HUES64 (cell line): ENCODE measurements around the gene PTCD1. TPM values are rescaled to one million over a fixed set of nuclear protein-coding genes. Genes with fewer than 3 reads are reported as not detected.

Experiments
- H3K27ac ChIP-seq: 2 replicates; pipeline ENCODE4 v1.7.0; 2013; ENCODE audit warnings: low read depth, low read length, inconsistent platforms
- H3K27me3 ChIP-seq: 2 replicates; pipeline ENCODE4 v1.6.1; 2013; ENCODE audit warnings: mild to moderate bottlenecking, low read length; ENCODE audit not compliant: insufficient read depth
- H3K36me3 ChIP-seq: 2 replicates; pipeline ENCODE4 v1.6.1; 2013; ENCODE audit warnings: mild to moderate bottlenecking, low read length; ENCODE audit not compliant: insufficient read depth
- H3K4me1 ChIP-seq: 2 replicates; pipeline ENCODE4 v1.6.1; 2013; ENCODE audit warnings: mild to moderate bottlenecking, low read length, moderate library complexity; ENCODE audit not compliant: insufficient read depth
- H3K4me3 ChIP-seq: 2 replicates; pipeline ENCODE4 v1.5.1; 2013; ENCODE audit warnings: mild to moderate bottlenecking, low read length, moderate library complexity
- H3K9ac ChIP-seq: 2 replicates; pipeline ENCODE4 v1.6.1; 2013; ENCODE audit warnings: mild to moderate bottlenecking, low read depth, low read length
- H3K9me3 ChIP-seq: 2 replicates; pipeline ENCODE4 v1.6.1; 2013; ENCODE audit warnings: low read depth, low read length; ENCODE audit not compliant: insufficient read depth
- WGBS: fragments of 150-250, 120-280 bp; methylation state at CpG from one replicate; pipeline ENCODE4 v1.1.7; 2013; ENCODE audit warnings: missing lambda C conversion rate; 5-methylcytosine and 5-hydroxymethylcytosine counted together
- polyA plus RNA-seq, 2 experiments: library from polyadenylated mRNA; stranded (reverse); fragments of 50-300 nt; gene quantifications; one replicate each; pipeline ENCODE4 v1.2.3, GENCODE V29; 2013

The PTCD1 gene
- polyA plus RNA-seq (2013, experiment 1 of 2) = 4.4 TPM
- polyA plus RNA-seq (2013, experiment 2 of 2) = 5.2 TPM

DNA sequence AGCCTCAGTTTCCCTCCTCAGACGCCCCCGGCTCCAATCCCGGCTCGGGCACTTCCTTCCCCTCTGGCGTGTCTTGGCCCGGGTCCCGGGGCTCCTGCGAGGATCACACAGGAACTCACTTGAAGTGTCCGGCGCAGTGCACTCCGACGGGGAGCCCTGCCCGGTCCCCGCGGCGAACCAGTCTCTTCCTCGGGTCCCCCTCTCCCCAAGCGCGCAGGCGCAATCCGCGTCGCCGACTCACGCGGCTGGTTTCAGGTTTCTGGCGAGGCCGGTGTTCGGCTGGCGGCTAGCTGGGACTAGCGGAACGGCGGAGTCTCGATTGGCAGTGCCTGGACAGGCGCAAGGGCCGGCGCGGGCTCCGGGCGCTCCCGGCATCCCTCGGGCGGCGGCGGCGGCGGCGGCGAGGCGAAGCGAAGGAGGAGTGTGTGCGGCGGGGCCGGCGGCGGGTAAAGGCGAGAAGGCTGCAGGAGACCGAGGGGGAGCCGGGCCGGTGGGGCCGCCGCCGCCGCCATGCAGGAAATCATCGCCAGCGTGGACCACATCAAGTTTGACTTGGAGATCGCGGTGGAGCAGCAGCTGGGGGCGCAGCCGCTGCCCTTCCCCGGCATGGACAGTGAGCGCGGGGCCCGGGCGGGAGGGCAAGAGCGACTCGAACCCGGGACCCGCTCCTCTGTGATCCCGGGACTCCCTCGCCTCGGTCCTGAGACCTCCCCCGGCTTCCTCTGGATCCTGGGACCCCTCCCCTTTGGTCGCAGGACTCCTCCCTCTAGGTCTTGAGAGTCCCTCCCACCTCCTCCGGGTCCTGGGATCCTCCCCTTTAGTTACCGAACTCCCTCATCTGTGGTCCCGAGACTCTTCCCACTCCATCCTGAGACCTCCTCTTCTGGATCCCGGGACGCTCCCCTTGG lies at the start of gene PTCD1, which contains the start of gene CPSF4:
Gene PTCD1 (minus strand): TSS at position 226 of the 908 bp plus-strand sequence. CDS start 3,556 bp downstream, outside the sequence.
Gene CPSF4 (plus strand): TSS at position 371 of the 908 bp plus-strand sequence. CDS start 140 bp downstream, at position 511.
- no peaks in the 10 kb centered on the region for H3K9me3 ChIP-seq
- under 1% methylated on average over 89 of the region's 89 CpGs for WGBS
- peak within 1 kb of the TSS; percentile 75 for H3K4me3 ChIP-seq
- peak within 1 kb of the TSS; percentile 93 for H3K9ac ChIP-seq
- H3K4me1 ChIP-seq = peaks cover 5% of the 10 kb centered on the region; the same call in 1 of the 2 replicates
- peaks cover 47% of the 10 kb centered on the region for H3K36me3 ChIP-seq
- peak within 1 kb of the TSS; percentile 96 for H3K27ac ChIP-seq
- no peaks in the 10 kb centered on the region for H3K27me3 ChIP-seq

GRCh38 chr7:99485094-99485493 lies 46.5 kb upstream of the PTCD1 start:
- WGBS = 93% methylated on average over 5 of the region's 5 CpGs
- H3K4me3 ChIP-seq = no peak overlapping the region
- no peaks in the 10 kb centered on the region for H3K4me1 ChIP-seq
- no peaks in the 10 kb centered on the region for H3K9me3 ChIP-seq
- no peak overlapping the region for H3K27ac ChIP-seq
- no peaks in the 10 kb centered on the region for H3K27me3 ChIP-seq
- no peak overlapping the region for H3K9ac ChIP-seq
- H3K36me3 ChIP-seq = peaks cover 30% of the 10 kb centered on the region

- Histone ChIP-seq H3K4me3 (no peak overlapping the region), H3K36me3 (peaks cover 58% of the 10 kb centered on the region), H3K27ac (no peak overlapping the region), H3K9me3 (no peaks in the 10 kb centered on the region), H3K4me1 (no peaks in the 10 kb centered on the region), H3K27me3 (no peaks in the 10 kb centered on the region), H3K9ac (no peak overlapping the region)
- 93% methylated on average over 14 of the region's 15 CpGs for WGBS
Observed at GRCh38 chr7:99478464-99479440, 40.2 kb upstream of the PTCD1 start.

DNA sequence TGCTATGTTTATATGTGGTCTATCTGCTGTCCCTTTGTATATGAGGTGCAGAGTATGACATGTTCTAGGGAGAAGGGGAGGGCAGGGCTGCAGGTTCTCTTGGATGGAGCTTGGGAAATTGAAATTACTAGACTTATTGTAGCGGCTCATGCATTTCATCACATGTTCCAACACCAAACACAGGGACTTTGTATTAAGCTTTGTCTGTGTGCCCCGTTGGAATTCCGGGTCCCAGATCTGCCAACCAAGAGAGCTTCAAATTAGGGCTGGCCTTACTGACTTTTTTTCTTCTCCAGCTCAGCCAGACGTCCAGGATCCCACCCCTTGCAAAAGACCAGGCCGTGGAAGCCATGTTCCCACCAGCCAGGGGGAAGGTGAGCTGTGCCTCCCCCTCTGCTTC lies 37.5 kb upstream of the PTCD1 start:
- Histone ChIP-seq H3K4me3 (no peak overlapping the region), H3K9ac (no peak overlapping the region), H3K9me3 (no peaks in the 10 kb centered on the region), H3K4me1 (no peaks in the 10 kb centered on the region), H3K27me3 (no peaks in the 10 kb centered on the region), H3K27ac (no peak overlapping the region), H3K36me3 (peaks cover 43% of the 10 kb centered on the region)
- WGBS = 88% methylated on average over 5 of the region's 5 CpGs

DNA sequence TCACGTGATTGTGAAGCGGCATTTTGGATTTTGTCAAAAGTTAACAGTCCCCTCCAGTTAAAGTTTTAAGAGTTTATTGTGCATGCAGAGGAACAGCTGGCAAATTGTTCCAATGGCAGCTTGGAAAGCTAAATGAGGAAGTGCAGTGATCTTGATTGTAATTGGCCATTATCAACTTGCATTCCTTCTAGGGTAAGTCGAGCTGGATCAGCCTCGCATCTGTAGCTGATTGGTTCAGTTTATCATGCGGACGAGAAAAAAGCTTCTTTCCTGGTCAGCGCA lies 34.7 kb upstream of the PTCD1 start:
- Histone ChIP-seq H3K4me1 (no peaks in the 10 kb centered on the region), H3K4me3 (peak overlapping the region; percentile 97), H3K27me3 (no peaks in the 10 kb centered on the region), H3K36me3 (peaks cover 17% of the 10 kb centered on the region), H3K27ac (peak overlapping the region; percentile 59; the same call in 1 of the 2 replicates), H3K9me3 (no peaks in the 10 kb centered on the region), H3K9ac (peak overlapping the region; percentile 85)
- 9% methylated on average over 7 of the region's 7 CpGs for WGBS

DNA sequence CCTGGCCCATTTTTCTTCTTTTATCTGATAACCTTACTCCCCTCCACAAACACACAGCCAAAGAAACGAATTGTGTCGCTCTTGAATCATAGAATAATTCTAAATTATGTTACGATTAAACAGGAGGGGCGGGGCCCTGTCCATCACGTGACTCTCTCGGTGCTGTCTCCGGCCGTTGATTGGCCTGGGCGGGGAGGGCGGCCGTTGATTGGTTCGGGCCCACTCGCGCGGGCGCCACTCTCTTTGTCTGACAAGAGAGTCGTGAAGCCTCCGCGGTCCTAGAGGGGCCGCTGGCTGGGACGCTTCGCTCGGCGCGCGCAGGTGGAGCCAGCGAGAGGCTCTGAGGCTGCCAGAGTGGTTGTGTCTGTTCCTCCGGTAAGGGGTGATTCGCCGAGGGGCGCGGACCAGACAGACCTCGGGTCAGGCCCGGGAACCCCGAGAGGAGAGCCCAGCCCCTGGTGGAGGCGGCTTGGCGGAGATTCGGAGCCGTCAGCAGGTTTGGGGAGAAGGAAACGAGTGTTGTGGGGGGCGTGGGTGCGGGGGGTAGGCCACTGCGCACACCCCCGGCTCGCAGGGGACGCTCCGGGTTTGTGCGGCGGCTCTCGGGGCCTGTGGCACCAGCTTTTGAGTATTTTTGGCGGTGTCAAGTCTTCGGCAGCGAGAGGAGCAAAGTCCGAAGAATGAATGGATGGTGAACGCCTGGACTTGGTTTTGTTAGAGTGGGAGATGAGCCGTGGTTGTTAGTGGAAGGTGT lies 34.1 kb upstream of the PTCD1 start, which contains the start of gene ZNF789:
Gene ZNF789 (plus strand): TSS at position 330 of the 754 bp plus-strand sequence. CDS start 3,567 bp downstream, outside the sequence.
- no peaks in the 10 kb centered on the region for H3K9me3 ChIP-seq
- peak within 1 kb of the TSS; percentile 97 for H3K4me3 ChIP-seq
- peak within 1 kb of the TSS; percentile 85 for H3K9ac ChIP-seq
- H3K36me3 ChIP-seq = peaks cover 12% of the 10 kb centered on the region
- no peaks in the 10 kb centered on the region for H3K27me3 ChIP-seq
- H3K4me1 ChIP-seq = no peaks in the 10 kb centered on the region
- 1% methylated on average over 56 of the region's 56 CpGs for WGBS
- H3K27ac ChIP-seq = peak within 1 kb of the TSS; percentile 88

DNA sequence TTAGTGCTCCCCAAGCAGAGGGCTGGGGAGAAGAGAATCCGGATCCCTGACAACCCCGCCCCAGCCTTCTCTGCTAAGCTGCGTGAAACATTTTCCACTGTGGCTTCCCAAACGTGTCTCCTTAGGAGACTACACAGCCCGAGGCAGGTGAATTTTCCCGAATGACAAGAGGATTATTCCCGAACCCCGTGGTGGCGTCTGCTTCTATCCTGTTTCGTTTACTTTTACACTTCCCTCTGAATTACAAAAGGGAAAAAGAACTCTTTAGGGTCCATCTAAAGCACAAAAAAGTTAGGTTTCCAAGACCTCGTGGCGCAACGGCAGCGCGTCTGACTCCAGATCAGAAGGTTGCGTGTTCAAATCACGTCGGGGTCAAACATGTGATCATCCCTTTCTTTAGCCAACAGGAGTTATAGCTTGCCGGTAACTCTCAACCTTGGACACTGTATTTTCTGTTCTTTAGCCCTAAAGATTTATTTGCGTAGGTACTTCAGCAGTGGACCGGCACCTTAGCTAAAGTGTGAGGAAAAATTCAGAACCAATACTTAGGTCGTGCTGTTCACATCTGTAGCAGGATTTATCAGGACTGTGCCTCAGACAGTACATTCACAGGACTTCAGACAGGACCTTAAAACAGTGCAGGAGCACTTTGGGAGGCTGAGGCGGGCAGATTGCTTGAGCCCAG lies 30.9 kb upstream of the PTCD1 start:
- H3K4me1 ChIP-seq = no peaks in the 10 kb centered on the region
- WGBS = 41% methylated on average over 23 of the region's 23 CpGs
- H3K9ac ChIP-seq = peak overlapping the region; percentile 43; the same call in 1 of the 2 replicates
- H3K4me3 ChIP-seq = peak overlapping the region; percentile 50
- no peaks in the 10 kb centered on the region for H3K9me3 ChIP-seq
- no peaks in the 10 kb centered on the region for H3K27me3 ChIP-seq
- no peak overlapping the region; the same call in 1 of the 2 replicates for H3K27ac ChIP-seq
- 0 out of 2 replicates have a peak, but pooled peaks cover 1% of the 10 kb centered on the region for H3K36me3 ChIP-seq

GRCh38 chr7:99468336-99468918 lies 29.8 kb upstream of the PTCD1 start:
- H3K27me3 ChIP-seq = no peaks in the 10 kb centered on the region
- no peaks in the 10 kb centered on the region for H3K9me3 ChIP-seq
- no peak overlapping the region for H3K9ac ChIP-seq
- H3K27ac ChIP-seq = no peak overlapping the region
- H3K4me1 ChIP-seq = no peaks in the 10 kb centered on the region
- H3K36me3 ChIP-seq = peaks cover 9% of the 10 kb centered on the region
- 92% methylated on average over 29 of the region's 29 CpGs for WGBS
- no peak overlapping the region for H3K4me3 ChIP-seq

DNA sequence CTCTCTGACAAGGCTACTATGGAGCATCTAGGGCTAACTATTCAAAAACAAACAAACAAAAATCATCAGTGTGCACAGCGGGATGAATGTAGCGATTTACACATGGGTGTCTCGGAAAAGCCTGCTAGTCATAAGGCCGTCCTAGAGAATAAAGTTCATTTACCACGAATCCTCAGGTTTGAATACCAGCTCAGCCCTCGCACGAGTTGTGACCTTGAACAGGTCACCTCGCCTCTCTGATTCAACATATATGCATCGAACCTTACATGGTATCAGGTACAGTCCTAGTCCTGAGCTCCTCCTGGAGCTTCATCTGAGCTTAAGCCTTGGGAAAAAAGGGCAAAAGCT lies 26.8 kb upstream of the PTCD1 start:
- Histone ChIP-seq H3K27me3 (no peaks in the 10 kb centered on the region), H3K4me1 (no peaks in the 10 kb centered on the region), H3K27ac (peak overlapping the region; percentile 91), H3K4me3 (peak overlapping the region; percentile 90), H3K9ac (peak overlapping the region; percentile 97), H3K9me3 (no peaks in the 10 kb centered on the region), H3K36me3 (peaks cover 28% of the 10 kb centered on the region)
- WGBS = 10% methylated on average over 9 of the region's 9 CpGs

DNA sequence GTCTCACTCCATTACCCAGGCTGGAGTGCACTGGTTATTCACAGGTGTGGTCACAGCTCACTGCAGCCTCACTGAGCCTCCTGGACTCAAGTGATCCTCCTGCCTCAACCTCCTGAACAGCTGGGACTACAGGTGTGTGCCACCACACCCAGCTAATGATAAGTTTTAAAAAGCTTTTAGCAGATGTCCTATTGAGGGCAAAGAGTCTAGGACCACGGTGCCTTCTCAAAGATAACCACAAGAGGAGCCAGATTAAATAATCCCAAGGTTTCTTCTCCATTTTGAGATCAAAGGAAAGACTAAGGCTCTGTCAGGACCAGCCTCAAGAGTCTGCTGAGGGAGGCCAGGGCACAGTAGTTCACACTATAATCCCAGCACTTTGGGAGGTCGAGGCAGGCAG lies 22.6 kb upstream of the PTCD1 start:
- H3K27ac ChIP-seq = no peak overlapping the region
- H3K9ac ChIP-seq = no peak overlapping the region
- no peaks in the 10 kb centered on the region for H3K4me1 ChIP-seq
- no peak overlapping the region for H3K4me3 ChIP-seq
- H3K9me3 ChIP-seq = no peaks in the 10 kb centered on the region
- 89% methylated on average over 2 of the region's 2 CpGs for WGBS
- H3K36me3 ChIP-seq = peaks cover 69% of the 10 kb centered on the region
- H3K27me3 ChIP-seq = no peaks in the 10 kb centered on the region
